Activated CD4-positive, alpha-beta T cell treated with anti-CD3 and anti-CD28 coated beads for 36 hours (primary cell): ENCODE data around the gene LCNL1. TPM values are rescaled to one million over a fixed set of nuclear protein-coding genes. Genes with fewer than 3 reads are reported as not detected.

Experiments used
- total RNA-seq, 2 experiments: library from RNA; stranded (reverse); gene quantifications; one replicate each; pipeline ENCODE4 v1.2.3, GENCODE V29; 2021

The LCNL1 gene
- total RNA-seq, 2 experiments from 2014 or later: not detected

Other genes starting within 250 kb of the LCNL1 start
- gene LCN10, start 240.1 kb upstream of the LCNL1 start, total RNA-seq: 1 to 10 TPM in 1 of 2 experiments, under 1 TPM in 1; 0.71 to 1.2 TPM
- not detected for gene LCN6, start 234.5 kb upstream of the LCNL1 start, total RNA-seq
- not detected for gene LCN8, start 224.8 kb upstream of the LCNL1 start, total RNA-seq
- gene LCN15, start 218.5 kb upstream of the LCNL1 start, total RNA-seq: not detected
- gene TMEM141, start 191.6 kb upstream of the LCNL1 start, total RNA-seq: 10 to 100 TPM; 30.9 to 47.1 TPM
- under 1 TPM; 0.47 to 0.55 TPM for gene CCDC183, start 186.7 kb upstream of the LCNL1 start, total RNA-seq
- 10 to 100 TPM; 66.2 to 71.8 TPM for gene RABL6, start 175.0 kb upstream of the LCNL1 start, total RNA-seq
- 1 to 10 TPM; 4.3 to 4.8 TPM for gene AJM1, start 140.5 kb upstream of the LCNL1 start, total RNA-seq
- 10 to 100 TPM; 94.5 to 98.9 TPM for gene PHPT1, start 133.6 kb upstream of the LCNL1 start, total RNA-seq
- gene MAMDC4, start 130.6 kb upstream of the LCNL1 start, total RNA-seq: 10 to 100 TPM; 16.6 to 17.5 TPM
- 100 to 1,000 TPM; 282 to 320 TPM for gene EDF1, start 116.7 kb upstream of the LCNL1 start, total RNA-seq
- 10 to 100 TPM; 37.4 to 46.2 TPM for gene TRAF2, start 96.5 kb upstream of the LCNL1 start, total RNA-seq
- 10 to 100 TPM; 54.4 to 66.4 TPM for gene FBXW5, start 38.3 kb upstream of the LCNL1 start, total RNA-seq
- under 1 TPM in 1 of 2 experiments, not detected in 1; 0.77 TPM for gene C8G, start 37.8 kb upstream of the LCNL1 start, total RNA-seq
- gene LCN12, start 30.7 kb upstream of the LCNL1 start, total RNA-seq: 1 to 10 TPM; 1.1 to 1.5 TPM
- gene PTGDS, start 5.5 kb upstream of the LCNL1 start, total RNA-seq: not detected
- 10 to 100 TPM; 52.7 to 67.1 TPM for gene PAXX, start 9.4 kb downstream of the LCNL1 start, total RNA-seq
- gene CLIC3, start 13.6 kb downstream of the LCNL1 start, total RNA-seq: not detected
- 10 to 100 TPM; 20.4 to 23.7 TPM for gene ABCA2, start 45.2 kb downstream of the LCNL1 start, total RNA-seq
- gene FUT7, start 49.1 kb downstream of the LCNL1 start, total RNA-seq: 1 to 10 TPM; 1.3 to 1.6 TPM
- 10 to 100 TPM; 21.0 to 23.1 TPM for gene NPDC1, start 63.2 kb downstream of the LCNL1 start, total RNA-seq
- gene ENTPD2, start 71.1 kb downstream of the LCNL1 start, total RNA-seq: under 1 TPM in 1 of 2 experiments, not detected in 1; 0.19 TPM
- 1 to 10 TPM; 6.4 to 8.8 TPM for gene SAPCD2, start 87.6 kb downstream of the LCNL1 start, total RNA-seq
- gene UAP1L1, start 94.5 kb downstream of the LCNL1 start, total RNA-seq: 10 to 100 TPM; 12.5 to 14.4 TPM
- gene MAN1B1, start 104.0 kb downstream of the LCNL1 start, total RNA-seq: 10 to 100 TPM; 21.6 to 26.7 TPM
- gene DPP7, start 131.7 kb downstream of the LCNL1 start, total RNA-seq: 100 to 1,000 TPM; 188 to 204 TPM
- under 1 TPM in 1 of 2 experiments, not detected in 1; 0.14 TPM for gene GRIN1, start 156.2 kb downstream of the LCNL1 start, total RNA-seq
- gene LRRC26, start 187.1 kb downstream of the LCNL1 start, total RNA-seq: not detected
- not detected for gene TMEM210, start 189.1 kb downstream of the LCNL1 start, total RNA-seq
- gene ANAPC2, start 205.6 kb downstream of the LCNL1 start, total RNA-seq: 10 to 100 TPM; 30.8 to 38.4 TPM
- 10 to 100 TPM; 53.6 to 58.6 TPM for gene SSNA1, start 205.7 kb downstream of the LCNL1 start, total RNA-seq
- 1 to 10 TPM; 5.6 to 5.8 TPM for gene TPRN, start 217.7 kb downstream of the LCNL1 start, total RNA-seq
- 10 to 100 TPM; 25.0 to 30.7 TPM for gene TMEM203, start 222.7 kb downstream of the LCNL1 start, total RNA-seq
- 10 to 100 TPM; 27.0 to 27.8 TPM for gene NDOR1, start 222.7 kb downstream of the LCNL1 start, total RNA-seq
- 1 to 10 TPM; 7.1 to 8.9 TPM for gene RNF208, start 239.2 kb downstream of the LCNL1 start, total RNA-seq
- under 1 TPM; 0.23 to 0.42 TPM for gene CYSRT1, start 242.2 kb downstream of the LCNL1 start, total RNA-seq
- gene RNF224, start 244.5 kb downstream of the LCNL1 start, total RNA-seq: not detected
- not detected for gene SLC34A3, start 247.9 kb downstream of the LCNL1 start, total RNA-seq